Hematopoietic multipotent progenitor cell (in vitro differentiated cells): ENCODE measurements around the gene ARMC7. TPM values are rescaled to one million over a fixed set of nuclear protein-coding genes. Genes with fewer than 3 reads are reported as not detected.
"Not testable (repeated sequence)": the region's sequence is repeated elsewhere in the genome, so short reads cannot be mapped to it uniquely, and the experiment has no call there.

Experiments
- DNase-seq, 3 donors: peaks; one replicate each; pipeline ENCODE4 v3.0.0-alpha.2; 2011 to 2015; ENCODE audit warnings: low read depth in 2 of 3, low spot score in 2 of 3
- total RNA-seq: library from RNA; depleted of rRNA; stranded (reverse); fragments of >200 nt; gene quantifications from one replicate; pipeline ENCODE4 v1.2.3, GENCODE V29; 2012

ARMC7 gene
- total RNA-seq, 1 donor = 10.8 TPM

GRCh38 chr17:75126954-75127353, 17.2 kb downstream of the ARMC7 start:
- no peak for DNase-seq

DNA sequence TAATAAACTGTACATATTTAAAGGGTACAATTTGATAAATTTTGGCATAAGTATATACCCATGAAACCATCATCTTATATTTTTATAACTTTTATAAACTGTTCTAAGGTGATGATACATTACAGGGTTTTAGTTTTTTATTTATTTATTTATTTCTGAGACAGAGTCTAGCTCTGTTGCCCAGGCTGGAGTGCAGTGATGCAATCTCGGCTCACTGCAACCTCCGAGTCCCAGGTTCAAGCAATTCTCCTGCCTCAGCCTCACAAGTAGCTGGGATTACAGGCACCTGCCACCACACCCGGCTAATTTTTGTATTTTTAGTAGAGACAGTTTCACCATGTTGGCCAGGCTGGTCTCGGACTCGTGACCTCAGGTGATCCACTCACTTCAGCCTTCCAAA, 18.2 kb downstream of the ARMC7 start:
- not testable (repeated sequence) for DNase-seq

DNA sequence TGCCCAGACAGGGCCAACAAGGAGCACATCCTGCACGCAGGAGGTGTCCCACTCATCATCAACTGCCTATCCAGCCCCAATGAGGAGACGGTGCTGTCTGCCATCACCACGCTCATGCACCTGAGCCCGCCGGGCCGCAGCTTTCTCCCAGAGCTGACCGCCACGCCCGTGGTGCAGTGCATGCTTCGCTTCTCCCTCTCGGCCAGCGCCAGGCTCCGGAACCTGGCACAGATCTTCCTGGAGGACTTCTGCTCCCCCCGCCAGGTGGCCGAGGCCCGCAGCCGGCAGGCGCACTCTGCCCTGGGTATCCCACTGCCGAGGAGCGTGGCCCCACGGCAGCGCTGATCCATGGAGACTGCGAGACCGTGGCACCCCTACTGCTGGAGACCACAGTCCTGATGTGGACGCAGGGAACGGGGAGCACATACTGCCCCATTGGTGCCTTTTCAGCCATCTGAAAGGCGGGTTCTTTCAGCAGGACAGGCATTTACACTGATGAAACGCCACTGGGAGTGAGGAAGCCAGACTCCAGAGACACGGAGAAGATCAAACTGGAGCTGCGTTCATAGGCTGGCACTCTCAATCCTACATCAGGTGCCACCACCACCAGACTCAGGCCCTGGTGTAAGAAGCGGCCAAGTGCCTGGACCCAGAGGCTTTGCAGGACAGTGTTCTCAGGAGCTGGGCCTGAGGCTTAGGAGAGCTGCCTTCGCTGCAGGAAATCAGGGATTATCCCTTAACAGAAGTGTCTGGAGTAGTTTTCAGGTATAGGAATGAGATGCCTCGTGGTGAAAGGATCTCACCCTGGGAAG, 19.1 kb downstream of the ARMC7 start:
- no peak for DNase-seq

DNA sequence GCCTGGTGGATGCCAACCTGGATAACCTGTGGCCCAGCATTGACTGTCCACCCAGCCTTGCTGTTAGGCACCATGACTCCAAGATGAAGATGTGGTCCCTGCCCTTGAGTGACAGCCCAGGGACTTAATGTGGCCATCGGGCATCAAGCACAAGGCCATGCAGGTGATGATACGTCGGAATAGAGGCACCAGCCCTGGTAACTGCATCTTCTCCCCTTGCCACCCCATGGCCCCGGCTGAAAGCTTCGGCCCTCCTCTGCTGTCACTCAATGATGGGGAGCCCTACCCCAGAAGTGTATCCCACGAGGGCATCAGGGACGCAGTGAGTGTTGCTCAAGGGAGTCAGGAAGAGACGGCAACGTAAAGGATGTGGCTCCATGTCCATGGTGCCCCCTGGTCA, 19.8 kb downstream of the ARMC7 start:
- DNase-seq = no peak

DNA sequence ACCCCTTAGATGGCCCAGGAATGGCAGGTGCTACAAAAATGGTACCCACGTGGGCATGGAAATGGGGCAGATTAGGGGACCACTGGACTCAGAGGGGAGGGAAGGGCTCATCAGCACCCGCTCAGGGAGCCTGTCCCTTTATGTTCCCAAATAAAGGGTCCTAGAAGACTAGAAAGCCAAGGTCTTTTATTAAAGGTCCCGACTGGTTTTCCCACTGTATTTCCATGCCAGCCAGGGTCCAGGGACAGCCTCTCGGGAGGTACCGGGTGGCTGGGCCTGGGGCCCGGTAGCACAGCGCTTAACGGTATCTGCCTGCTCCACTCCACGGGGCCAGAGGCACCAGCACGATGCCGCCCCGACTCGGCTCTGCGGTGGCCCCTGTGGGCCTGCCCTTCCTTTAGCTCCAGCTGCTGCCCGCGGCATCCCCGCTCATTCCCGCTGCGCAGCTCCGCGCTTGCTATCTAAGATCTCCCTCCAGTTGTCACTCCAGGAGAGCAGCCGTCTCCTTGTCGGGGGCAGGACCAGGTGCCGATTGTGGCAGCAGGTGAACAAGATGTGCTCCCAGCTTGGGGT, 20.4 kb downstream of the ARMC7 start:
- DNase-seq = no peak

- DNase-seq = peak in 2 of 3 donors; percentile 69
Observed at GRCh38 chr17:75130632-75131277, 21.0 kb downstream of the ARMC7 start.

- DNase-seq = peak in 2 of 3 donors; percentile 74 to 82
Observed at GRCh38 chr17:75131278-75132017, 21.7 kb downstream of the ARMC7 start, which contains the start of gene NT5C. NT5C (minus strand) TSS chr17:75131742; CDS start chr17:75131707, 35 bp downstream.

DNA sequence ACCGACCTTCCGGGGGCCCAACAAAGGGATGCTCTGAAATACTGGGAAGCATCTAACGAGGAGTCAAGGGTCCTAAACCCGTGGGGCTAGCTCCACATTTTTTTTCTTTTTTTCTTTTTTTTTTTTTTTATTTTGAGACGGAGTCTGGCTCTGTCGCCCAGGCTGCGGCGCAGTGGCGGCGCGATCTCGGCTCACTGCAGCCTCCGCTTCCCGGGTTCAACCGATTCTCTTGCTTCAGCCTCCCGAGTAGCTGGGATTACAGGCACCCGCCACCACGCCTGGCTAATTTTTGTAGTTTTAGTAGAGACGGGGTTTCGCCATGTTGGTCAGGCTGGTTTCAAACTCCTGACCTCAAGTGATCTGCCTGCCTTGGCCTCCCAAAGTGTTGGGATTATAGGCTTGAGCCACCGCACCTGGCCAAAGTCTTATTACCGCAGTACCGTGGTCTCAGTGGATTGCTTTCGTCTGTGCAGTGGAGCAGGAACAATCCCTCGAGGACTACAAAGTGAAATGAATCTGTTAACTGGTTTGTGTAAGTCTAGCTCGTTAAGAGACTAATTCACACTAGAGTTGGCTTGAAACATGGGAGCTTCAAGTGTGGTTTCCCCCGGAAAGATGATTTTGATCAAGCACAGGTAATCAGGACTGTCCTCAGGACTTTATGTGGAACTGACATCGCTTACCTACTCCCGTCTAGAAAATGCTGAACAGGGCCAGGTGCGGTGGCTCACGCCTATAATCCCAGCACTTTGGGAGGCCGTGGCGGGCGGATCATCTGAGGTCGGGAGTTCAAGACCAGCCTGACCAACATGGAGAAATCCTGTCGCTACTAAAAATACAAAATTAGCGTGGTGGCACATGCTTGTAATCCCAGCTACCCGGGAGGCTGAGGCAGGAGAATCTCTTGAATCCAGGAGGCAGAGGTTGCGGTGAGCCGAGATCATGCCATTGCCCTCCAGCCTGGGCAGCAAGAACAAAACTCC, 22.5 kb downstream of the ARMC7 start:
- DNase-seq = not testable (repeated sequence)

GRCh38 chr17:75133001-75133400, 23.2 kb downstream of the ARMC7 start:
- no peak for DNase-seq

GRCh38 chr17:75133607-75134347, 24.0 kb downstream of the ARMC7 start:
- not testable (repeated sequence) for DNase-seq

DNA sequence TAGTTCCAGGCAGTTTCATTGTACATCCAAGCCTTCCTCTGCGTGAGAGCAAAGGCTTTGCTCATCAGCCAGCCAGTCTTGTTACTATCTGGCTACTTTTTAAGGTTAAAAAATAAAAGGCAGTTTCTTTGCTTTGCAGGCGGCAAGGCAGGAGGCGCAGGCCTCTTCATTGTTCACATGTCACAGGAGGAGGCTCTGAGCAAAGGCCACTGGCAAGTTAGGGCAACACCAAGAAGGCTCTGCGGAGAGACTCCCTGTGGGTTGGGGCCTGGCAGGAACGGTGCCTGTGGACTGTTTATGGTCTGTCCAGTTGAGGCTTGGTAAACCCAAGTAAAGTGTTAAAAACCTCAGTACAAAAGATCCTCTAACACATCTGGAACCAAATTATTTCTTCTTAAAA, 25.7 kb downstream of the ARMC7 start:
- DNase-seq = no peak

GRCh38 chr17:75135946-75136345, 26.2 kb downstream of the ARMC7 start:
- no peak for DNase-seq

DNA sequence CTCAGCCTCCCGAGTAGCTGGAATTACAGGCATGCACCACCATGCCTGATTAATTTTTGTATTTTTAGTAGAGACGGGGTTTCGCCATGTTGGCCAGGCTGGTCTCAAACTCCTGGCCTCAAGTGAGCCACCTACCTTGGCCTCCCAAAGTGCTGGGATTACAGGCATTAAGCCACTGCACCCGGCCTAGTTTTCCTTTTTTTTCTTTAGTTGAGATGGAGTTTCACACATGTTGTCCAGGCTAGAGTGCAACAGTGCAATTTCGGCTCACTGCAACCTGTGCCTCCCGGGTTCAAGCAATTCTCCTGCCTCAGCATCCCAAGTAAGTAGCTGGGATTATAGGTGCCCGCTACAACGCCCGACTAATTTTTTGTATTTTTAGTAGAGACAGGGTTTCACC, 28.0 kb downstream of the ARMC7 start:
- DNase-seq = not testable (repeated sequence)

GRCh38 chr17:75138519-75138918, 28.8 kb downstream of the ARMC7 start:
- no peak for DNase-seq

- no peak for DNase-seq
Observed at GRCh38 chr17:75142236-75142971, 32.6 kb downstream of the ARMC7 start.

- no peak for DNase-seq
Observed at GRCh38 chr17:75144816-75145512, 35.2 kb downstream of the ARMC7 start.

DNA sequence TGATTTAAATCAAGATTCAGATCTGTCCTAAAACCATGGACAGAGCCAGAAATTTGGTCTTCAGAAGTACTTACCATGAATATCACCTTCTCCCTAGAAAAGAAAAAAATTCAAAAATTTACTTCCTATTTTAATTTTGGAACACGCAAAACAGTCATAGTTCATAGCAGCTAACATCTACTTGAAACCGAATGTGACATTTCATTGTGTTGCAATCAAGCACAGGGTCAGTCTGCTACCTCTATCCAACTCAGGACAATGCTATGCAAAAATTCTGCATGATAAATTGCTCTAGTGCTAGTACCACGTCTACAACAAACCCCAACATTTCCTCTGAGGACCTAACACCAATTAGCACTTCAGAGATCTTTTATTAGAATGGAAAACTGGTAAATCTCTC, 36.8 kb downstream of the ARMC7 start:
- no peak for DNase-seq
